ENCODE results near the gene PPP1R37. TPM values are rescaled to one million over a fixed set of nuclear protein-coding genes. Genes with fewer than 3 reads are reported as not detected.

The PPP1R37 gene
- total and polyA plus RNA-seq, 2 of the 8 experiments (the other 6 are each of a cell fraction or from before 2014, with no cell fraction given) = 14.6 to 25.7 TPM

GRCh38 chr19:45156011-45156630, 63.1 kb downstream of the PPP1R37 start (continued):
- TF ChIP-seq PHF8 (conservative IDR thresholded peaks at IDR 0.05; ENCODE audit: low read depth, low read length) = no peak
- TF ChIP-seq HDAC2 (IDR thresholded peaks at IDR 0.05; ENCODE audit: borderline replicate concordance in 1 of 2, low read depth in 2 of 2, low read length in 2 of 2) = no peak
